ENCODE data around the gene TINCR.

GRCh38 chr19:5592531-5593342 is 25.0 kb upstream of the TINCR start:
- TF ChIP-seq RAD21 (conservative IDR thresholded peaks at IDR 0.05 in 1 of 2, IDR thresholded peaks at IDR 0.05 in 1 of 2) (no peak), BHLHE40 (IDR thresholded peaks at IDR 0.05; ENCODE audit: low read depth, low read length) (no peak), POLR2A (IDR thresholded peaks at IDR 0.05; ENCODE audit: low read length) (no peak), CHD2 (IDR thresholded peaks at IDR 0.05; ENCODE audit: low read length, partially characterized antibody) (no peak), RFX5 (IDR thresholded peaks at IDR 0.05) (no peak), POLR2AphosphoS2 (conservative IDR thresholded peaks at IDR 0.05; ENCODE audit: low read length) (no peak)
- TF ChIP-seq, protein P1, sequence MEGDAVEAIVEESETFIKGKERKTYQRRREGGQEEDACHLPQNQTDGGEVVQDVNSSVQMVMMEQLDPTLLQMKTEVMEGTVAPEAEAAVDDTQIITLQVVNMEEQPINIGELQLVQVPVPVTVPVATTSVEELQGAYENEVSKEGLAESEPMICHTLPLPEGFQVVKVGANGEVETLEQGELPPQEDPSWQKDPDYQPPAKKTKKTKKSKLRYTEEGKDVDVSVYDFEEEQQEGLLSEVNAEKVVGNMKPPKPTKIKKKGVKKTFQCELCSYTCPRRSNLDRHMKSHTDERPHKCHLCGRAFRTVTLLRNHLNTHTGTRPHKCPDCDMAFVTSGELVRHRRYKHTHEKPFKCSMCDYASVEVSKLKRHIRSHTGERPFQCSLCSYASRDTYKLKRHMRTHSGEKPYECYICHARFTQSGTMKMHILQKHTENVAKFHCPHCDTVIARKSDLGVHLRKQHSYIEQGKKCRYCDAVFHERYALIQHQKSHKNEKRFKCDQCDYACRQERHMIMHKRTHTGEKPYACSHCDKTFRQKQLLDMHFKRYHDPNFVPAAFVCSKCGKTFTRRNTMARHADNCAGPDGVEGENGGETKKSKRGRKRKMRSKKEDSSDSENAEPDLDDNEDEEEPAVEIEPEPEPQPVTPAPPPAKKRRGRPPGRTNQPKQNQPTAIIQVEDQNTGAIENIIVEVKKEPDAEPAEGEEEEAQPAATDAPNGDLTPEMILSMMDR (IDR thresholded peaks at IDR 0.05): no peak
